Activated T-cell treated with anti-CD3 and anti-CD28 coated beads for 48 hours (primary cell): Measurements from ENCODE around the gene CFAP61.
"Not testable (repeated sequence)": the region's sequence is repeated elsewhere in the genome, so short reads cannot be mapped to it uniquely, and the experiment has no call there.

Source experiments
- DNase-seq: peaks from one replicate; pipeline ENCODE4 v3.0.0-alpha.2; 2020; ENCODE audit warnings: low read depth

CFAP61 gene

GRCh38 chr20:20052074-20052970 is at the start of gene CFAP61, which contains the start of gene CRNKL1:
TSS of gene CFAP61 (plus strand) at chr20:20052532. CDS start at chr20:20056654, 4,122 bp downstream.
TSS of gene CRNKL1 (minus strand) at chr20:20052466. CDS start at chr20:20052342, 124 bp downstream.
- peak; percentile 93 for DNase-seq

DNA sequence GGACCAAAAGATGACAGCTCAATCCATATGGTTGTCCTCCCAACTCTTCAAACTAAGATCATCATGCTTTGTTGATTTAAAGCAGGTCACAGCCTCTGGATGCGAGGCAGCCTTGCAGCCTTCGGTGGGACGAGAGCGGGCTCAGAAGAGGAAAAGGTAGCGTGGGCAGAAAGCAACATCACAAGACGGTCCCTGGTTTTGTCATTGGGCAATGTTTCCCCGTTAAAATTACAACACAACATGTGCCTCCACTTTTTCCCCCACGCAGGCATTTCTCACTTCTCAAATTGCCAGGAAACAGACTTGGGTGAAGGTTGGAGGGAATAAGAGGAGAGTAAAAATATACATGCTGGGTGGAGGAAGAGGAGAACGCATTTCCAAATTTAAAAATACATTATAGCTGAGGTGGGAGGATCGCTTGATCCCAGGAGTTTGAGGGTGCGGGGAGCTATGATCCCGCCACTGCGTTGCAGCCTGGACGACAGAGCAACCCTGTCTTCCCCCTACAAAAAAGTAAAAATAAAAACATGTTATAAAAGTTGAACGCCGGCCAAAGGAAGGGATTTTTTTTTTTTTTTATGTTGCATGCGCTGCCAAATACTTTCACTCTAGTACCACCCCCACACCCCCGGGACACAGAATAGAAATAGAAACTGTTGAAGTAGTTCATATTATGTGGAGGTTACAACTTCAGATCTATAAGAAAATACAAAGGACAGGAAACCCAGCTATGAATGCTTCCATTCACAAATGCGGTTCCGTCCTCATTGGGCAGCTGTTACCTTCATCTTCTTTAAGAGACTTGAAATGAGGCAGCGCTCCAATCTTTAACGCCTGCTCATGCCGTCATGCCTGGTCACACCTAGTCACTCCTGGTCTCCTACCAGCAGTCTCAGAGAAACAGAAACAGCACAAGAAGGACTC is 49.0 kb upstream of the CFAP61 start:
- no peak for DNase-seq

DNA sequence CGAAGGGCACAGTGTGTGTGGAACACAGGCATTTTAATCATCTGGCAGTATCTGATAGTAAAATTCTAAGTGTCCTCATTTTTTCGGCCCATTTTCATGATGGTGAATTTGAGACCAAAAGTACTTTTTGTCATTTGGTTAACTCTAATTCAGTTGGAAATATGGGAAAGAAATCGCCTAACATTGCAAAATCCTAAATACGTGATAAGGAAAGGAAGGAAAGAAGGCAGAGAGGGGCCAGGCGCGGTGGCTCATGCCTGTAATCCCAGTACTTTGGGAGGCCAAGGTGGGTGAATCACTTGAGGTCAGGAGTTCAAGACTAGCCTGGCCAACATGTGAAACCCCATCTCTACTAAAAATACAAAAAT is 48.4 kb upstream of the CFAP61 start:
- not testable (repeated sequence) for DNase-seq

DNA sequence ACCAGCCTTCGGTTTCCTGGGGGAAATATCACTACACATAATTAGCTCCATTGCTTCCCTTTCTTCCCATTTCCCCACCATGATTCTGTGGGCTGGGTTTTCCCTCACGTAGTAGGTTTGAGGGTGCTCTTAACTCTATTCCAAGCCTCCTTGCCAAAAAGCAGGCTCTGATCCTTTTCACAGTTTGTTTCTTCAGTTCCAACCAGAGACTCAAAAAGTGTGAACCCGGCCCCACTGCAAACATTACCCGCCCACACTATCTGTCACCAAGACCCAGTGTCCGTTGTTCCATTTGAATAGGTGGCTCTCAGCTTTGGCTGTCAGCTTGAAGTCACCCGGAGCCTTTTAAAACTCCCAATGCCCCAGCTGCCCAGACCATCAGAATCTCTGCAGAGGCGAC is 47.0 kb upstream of the CFAP61 start:
- DNase-seq: no peak

DNA sequence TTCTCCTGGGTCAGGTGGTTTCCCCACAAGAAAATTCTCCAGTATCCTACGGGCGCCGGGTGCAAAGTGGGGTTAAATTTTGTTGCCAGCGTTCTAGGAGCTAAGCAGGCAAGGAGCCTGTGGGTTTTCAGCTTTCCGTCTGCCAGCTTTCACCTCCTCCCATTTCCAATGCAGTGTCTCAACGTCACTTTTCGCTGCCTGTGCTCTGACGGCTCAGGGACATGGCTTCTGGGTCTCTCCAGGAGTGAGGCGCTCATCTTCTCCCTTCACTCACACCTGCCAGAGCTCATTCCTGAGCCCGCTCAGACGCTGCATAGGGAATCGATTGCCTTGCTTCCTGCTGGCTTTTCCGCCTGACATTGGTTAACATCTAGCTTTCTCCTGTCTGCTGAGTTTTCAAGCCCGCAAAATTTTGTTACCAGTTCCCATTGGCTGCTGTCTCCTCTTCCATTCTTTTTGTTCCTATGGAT is 42.5 kb upstream of the CFAP61 start:
- no peak for DNase-seq

GRCh38 chr20:20010639-20011500 is 41.5 kb upstream of the CFAP61 start:
- DNase-seq: no peak

GRCh38 chr20:20012541-20012940 is 39.8 kb upstream of the CFAP61 start:
- no peak for DNase-seq

GRCh38 chr20:20014659-20015058 is 37.7 kb upstream of the CFAP61 start:
- no peak for DNase-seq

DNA sequence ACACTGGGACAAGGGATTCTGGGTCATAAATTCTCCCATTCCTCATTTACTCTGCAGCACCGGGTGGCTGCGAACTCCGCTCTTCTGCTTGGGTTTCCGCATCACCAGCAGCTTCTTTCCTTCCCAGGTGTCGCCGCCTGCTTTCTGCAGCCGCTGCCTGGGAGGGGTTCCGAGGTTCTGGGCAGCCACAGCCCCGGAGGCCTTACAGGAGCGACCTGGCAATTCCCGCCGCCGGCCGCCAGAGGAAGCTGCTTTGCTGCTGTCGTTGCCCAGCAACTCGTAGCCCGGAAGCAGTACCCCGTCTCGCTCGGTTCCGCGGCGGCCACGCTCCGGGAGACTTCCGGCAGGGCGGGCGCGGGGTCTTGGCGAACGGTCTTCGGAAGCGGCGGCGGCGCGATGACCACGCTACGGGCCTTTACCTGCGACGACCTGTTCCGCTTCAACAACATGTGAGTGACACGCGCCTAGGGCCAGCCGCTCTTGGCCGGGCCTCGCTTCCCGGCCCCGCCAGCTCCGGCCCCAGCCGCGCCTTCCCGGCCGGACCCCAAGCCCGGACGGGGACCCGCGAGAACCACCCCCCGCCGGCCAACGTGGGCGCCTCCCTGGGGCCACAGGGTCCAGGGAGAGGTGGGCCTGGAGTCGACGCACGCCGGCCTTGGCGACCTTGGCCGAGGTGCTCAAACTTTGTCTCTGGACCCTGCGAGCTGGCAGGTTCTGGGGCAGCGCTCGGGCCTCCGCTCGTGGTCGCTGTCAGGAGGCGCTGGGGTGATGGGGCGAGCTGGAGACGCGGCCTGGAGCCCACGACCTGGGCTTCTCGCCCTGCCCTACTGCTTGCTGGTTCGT is 35.1 kb upstream of the CFAP61 start, which contains the start of gene NAA20:
NAA20 (plus strand) TSS at position 362 of the 843 bp plus-strand sequence; CDS start at position 397, 35 bp downstream.
- DNase-seq: peak; percentile 90

DNA sequence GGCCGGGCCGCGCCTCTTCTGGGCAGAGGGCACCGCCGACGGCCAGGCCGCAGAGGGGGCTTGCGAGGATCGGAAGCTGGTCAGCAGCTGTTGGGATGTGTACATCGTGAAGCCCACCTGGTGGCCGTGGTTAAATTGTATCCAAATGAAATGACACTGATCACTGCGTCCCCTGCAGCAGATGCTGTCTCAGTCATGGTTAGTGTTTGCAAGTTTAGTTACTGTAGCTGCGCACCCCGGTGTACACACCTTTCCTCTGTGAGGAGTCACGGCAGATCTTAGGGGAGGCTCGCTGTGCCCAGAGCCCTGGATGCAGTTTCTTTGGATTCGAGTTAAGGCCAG is 34.5 kb upstream of the CFAP61 start:
- DNase-seq: no peak

- DNase-seq: no peak
Measured at GRCh38 chr20:20018366-20018765, 34.0 kb upstream of the CFAP61 start.

DNA sequence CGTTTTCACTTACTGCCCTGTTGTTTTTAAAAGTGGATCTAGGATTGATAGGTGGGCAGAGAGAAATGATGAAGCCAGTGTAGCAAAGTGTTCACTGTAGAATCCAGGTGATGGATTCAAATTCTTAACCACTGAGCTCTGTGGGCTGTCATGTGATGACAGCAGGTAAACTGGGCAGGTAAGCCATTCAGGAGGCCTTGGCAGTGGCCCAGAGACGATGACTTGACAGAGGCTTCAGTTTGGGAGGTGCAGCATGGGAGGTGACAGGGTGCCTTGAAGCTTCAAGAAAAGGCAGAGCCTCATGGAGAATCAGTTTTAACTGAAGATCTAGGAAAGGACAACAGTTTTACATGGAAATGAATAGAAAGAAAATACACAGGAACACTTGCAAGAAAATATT is 33.2 kb upstream of the CFAP61 start:
- DNase-seq: no peak

- DNase-seq: no peak
Measured at GRCh38 chr20:20020908-20021307, 31.4 kb upstream of the CFAP61 start.

DNA sequence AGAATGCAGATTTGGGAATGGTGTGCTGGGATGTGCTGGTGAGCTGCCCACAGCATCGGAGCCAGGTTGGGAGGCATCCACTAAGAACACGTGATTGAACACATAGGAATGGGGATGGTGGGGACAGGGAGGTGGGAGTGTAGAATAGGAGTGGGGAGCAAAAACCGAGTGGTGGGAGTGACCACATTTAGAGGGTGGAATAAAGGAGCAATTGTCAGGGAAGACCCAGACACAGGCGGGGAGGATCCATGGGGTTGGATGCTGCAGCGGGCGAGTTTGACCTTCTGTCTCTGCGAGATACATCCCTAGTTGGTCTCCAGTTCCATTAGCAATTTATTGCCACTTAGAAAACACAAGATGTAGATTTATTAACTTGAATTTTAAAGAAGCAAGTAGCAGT is 30.5 kb upstream of the CFAP61 start:
- no peak for DNase-seq

DNA sequence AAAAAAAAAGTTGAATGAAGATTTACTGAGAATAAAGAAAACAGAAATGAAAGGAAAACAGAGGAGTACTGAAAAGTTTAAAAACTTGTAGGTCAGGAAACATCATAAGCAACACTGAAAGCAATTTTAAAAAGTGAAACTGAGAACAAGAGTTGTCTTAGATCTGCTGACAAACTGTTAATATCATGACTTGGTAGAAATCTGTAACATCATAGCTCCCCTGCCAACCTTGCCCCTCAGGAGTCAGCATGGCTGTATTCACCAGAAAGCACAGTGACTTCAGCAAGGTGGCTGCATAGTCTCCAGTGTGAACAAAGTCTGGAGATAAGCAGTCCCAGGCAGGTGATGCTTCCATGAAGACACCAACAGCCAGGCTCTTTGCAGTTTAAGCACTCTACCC is 29.8 kb upstream of the CFAP61 start:
- DNase-seq: no peak

GRCh38 chr20:20023395-20023794 is 28.9 kb upstream of the CFAP61 start:
- no peak for DNase-seq

DNA sequence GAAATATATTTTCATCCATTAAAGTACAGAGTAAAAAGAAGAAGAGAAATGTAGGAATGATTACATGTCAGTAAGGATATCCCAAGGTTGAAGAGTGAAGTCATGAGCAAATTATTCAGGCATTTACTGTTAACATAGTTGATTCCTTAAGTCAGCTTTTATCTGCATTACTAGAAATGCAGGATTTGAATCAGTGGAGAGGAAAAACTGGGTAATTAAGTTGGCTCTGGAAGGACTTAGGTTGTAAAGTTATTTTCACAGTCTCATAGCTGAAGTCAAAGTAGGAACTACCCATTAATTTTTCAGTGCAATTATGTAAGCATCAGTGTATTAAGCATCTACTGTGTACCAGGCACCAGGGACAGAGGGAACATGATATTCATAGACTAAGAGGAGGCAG is 27.4 kb upstream of the CFAP61 start:
- DNase-seq: no peak

DNA sequence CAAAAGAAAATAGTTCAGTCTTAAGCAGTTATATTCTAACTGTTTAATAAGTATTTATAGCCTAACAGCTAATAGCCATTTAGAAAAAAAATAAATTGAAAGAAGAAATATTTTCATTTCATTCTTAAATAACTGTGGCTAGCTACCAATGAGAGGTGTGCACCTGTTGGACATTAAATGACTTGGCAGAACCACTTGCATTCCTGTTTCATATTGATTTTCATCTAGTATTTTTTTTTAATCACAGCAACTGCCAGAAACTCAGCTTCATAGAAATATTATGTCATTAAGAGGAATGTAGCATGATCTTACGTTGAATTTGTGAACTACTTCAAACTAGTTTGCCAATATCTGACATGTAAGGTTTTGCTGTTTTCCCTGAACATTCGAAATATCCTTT is 25.0 kb upstream of the CFAP61 start:
- no peak for DNase-seq

DNA sequence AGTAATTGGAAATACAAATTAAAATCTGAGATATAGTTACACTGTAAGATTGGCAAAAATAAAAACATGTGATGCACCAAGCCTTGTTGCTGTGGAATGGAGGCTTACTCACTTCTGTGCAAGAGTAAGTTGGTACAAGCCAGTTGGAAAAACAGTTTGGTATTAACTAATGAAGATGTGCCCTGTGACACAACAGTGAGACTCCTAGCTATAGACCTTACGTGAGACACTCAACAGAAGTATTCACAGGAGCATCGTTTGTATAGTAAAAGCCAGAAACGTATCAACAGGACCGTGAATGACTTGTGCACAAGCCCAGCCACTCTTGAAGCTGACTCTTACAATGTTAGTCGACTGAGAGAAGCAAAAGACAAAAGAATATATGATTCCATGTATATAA is 20.5 kb upstream of the CFAP61 start:
- DNase-seq: no peak

DNA sequence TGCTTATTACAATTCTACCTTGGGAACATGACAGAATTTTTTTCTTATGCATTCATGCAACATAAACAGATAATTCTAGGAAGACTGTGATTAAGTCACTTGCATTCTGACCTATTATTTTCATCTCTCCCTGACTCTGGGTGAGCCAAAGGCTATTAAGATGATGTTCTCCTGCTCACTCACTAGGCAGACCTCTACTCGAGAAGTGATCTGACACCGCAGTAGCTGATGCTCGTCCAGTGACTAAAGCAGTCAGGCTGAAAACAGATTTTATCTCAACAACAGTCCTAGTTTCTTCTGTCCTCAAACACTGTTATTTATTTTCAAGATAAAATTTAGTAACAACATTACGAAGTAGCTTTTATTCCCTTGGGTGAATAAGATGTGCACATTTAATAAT is 17.8 kb upstream of the CFAP61 start:
- no peak for DNase-seq

DNA sequence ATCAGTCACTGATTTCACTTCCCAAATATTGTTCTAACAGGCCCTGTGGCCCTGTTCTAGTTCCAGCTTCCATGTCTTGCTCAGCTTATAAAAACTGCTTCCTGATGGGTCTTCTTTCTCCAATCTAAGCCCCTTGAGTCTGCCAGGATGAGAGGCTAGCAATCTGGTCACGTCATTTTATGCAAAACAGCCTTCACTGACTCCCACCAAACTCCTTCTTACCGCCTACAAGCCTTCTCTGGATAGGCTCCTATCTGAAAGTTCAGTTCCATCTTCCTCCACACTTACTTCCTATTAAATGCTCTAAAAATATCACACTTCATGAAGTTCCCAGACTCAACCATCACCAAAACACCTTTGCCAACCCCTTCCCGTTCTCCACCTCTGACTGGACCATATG is 15.6 kb upstream of the CFAP61 start:
- DNase-seq: no peak
